ENCODE measurements around the gene FSIP2. TPM values are rescaled to one million over a fixed set of nuclear protein-coding genes. Genes with fewer than 3 reads are reported as not detected.

FSIP2 gene
- total RNA-seq, 1 donor from 2014 or later = 1.0 TPM

DNA sequence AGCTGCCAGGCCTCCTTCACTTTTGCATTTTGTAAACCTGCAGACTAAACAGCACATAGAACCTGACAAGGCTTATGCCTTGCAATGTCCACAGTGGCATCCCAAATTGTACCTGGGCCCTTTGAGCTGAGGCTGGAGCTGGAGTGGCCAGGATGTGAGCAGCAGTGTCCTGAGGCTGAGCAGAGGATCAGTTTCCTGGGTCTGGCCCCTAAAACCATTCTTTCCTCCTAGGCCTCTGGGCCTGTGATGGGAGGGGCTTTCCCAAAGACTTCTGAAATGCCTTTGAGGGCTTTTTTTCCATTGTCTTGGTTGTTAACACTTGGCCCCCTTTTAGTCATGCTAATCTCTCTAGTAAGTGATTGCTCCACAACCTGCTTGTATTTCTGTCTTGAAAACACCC, 32.8 kb downstream of the FSIP2 start:
- Histone ChIP-seq H3K4me3 (ENCODE audit: low read length in 3 of 3) (no peak overlapping the region), H3K9me3 (ENCODE audit: control insufficient read depth in 3 of 3, low read length in 3 of 3) (peaks cover 4 to 7% (median 6%) of the 10 kb centered on the region in 3 donors), H3K9ac (ENCODE audit: low read depth in 1 of 3, low read length in 3 of 3) (no peak overlapping the region), H3K27ac (ENCODE audit: low read depth, low read length) (no peak overlapping the region), H3K36me3 (ENCODE audit: control insufficient read depth in 3 of 3, insufficient read depth in 3 of 3, low read length in 3 of 3) (no peaks in the 10 kb centered on the region), H3K4me1 (ENCODE audit: control insufficient read depth in 3 of 3, insufficient read depth in 3 of 3, low read length in 3 of 3) (no peaks in the 10 kb centered on the region), H3K27me3 (ENCODE audit: control insufficient read depth in 3 of 3, insufficient read depth in 3 of 3, low read length in 3 of 3) (no peaks in the 10 kb centered on the region)

DNA sequence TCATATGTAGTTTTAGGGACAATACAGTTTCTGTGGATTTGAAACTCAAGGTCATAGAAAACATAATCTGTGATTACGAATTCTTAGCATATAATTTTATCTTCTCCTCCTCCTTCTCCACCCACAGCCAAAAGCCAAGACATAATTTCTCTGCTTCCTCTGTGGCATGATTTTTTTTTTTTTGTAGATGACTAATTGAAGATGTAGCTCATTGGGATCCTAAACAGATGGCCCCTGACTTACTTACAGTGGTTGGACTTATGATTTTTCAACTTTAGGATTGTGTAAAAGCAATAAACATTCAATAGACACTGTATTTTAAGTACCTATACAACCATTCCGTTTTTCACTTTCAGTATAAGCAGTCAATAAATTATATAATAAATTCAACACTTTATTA, 42.3 kb downstream of the FSIP2 start:
- no peaks in the 10 kb centered on the region for H3K27me3 ChIP-seq (ENCODE audit: control insufficient read depth in 3 of 3, insufficient read depth in 3 of 3, low read length in 3 of 3)
- no peak overlapping the region for H3K27ac ChIP-seq (ENCODE audit: low read depth, low read length)
- no peak overlapping the region for H3K9ac ChIP-seq (ENCODE audit: low read depth in 1 of 3, low read length in 3 of 3)
- H3K4me1 ChIP-seq (ENCODE audit: control insufficient read depth in 3 of 3, insufficient read depth in 3 of 3, low read length in 3 of 3) = no peaks in the 10 kb centered on the region
- no peaks in the 10 kb centered on the region for H3K9me3 ChIP-seq (ENCODE audit: control insufficient read depth in 3 of 3, low read length in 3 of 3)
- H3K4me3 ChIP-seq (ENCODE audit: low read length in 3 of 3) = no peak overlapping the region
- no peaks in the 10 kb centered on the region for H3K36me3 ChIP-seq (ENCODE audit: control insufficient read depth in 3 of 3, insufficient read depth in 3 of 3, low read length in 3 of 3)

DNA sequence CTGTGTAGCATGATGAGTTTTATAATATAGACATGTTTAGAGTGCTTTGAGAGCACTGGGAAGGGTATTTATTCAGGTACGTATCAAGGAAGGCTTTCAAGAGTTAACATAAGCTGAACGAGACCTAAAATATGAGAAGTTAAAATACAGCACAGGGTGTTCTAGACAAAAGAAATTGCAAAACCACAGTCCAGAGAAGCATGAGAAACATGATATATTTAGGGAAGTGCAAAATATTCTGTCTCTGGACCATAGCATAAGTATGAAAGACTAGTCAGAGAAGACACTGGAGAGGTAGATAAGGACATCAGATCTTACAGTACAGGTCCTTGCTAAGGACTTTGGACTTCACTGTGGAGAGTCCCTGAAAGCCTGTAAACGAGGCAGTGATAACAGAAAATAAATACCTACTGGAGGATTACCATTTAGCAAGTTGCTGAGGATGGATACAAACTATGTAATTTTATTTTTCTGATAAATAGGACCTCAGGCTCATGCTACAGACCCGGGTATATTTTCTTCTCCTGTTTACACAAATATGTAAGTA, 43.7 kb downstream of the FSIP2 start:
- no peaks in the 10 kb centered on the region for H3K36me3 ChIP-seq (ENCODE audit: control insufficient read depth in 3 of 3, insufficient read depth in 3 of 3, low read length in 3 of 3)
- H3K9ac ChIP-seq (ENCODE audit: low read depth in 1 of 3, low read length in 3 of 3) = no peak overlapping the region
- H3K4me3 ChIP-seq (ENCODE audit: low read length in 3 of 3) = no peak overlapping the region
- no peaks in the 10 kb centered on the region for H3K27me3 ChIP-seq (ENCODE audit: control insufficient read depth in 3 of 3, insufficient read depth in 3 of 3, low read length in 3 of 3)
- no peaks in the 10 kb centered on the region for H3K9me3 ChIP-seq (ENCODE audit: control insufficient read depth in 3 of 3, low read length in 3 of 3)
- H3K4me1 ChIP-seq (ENCODE audit: control insufficient read depth in 3 of 3, insufficient read depth in 3 of 3, low read length in 3 of 3) = no peaks in the 10 kb centered on the region
- no peak overlapping the region for H3K27ac ChIP-seq (ENCODE audit: low read depth, low read length)

- no peak overlapping the region for H3K27ac ChIP-seq (ENCODE audit: low read depth, low read length)
- H3K9me3 ChIP-seq (ENCODE audit: control insufficient read depth in 3 of 3, low read length in 3 of 3) = no peaks in the 10 kb centered on the region
- no peak overlapping the region for H3K4me3 ChIP-seq (ENCODE audit: low read length in 3 of 3)
- no peaks in the 10 kb centered on the region for H3K4me1 ChIP-seq (ENCODE audit: control insufficient read depth in 3 of 3, insufficient read depth in 3 of 3, low read length in 3 of 3)
- no peaks in the 10 kb centered on the region for H3K27me3 ChIP-seq (ENCODE audit: control insufficient read depth in 3 of 3, insufficient read depth in 3 of 3, low read length in 3 of 3)
- no peaks in the 10 kb centered on the region for H3K36me3 ChIP-seq (ENCODE audit: control insufficient read depth in 3 of 3, insufficient read depth in 3 of 3, low read length in 3 of 3)
- H3K9ac ChIP-seq (ENCODE audit: low read depth in 1 of 3, low read length in 3 of 3) = no peak overlapping the region
These were observed 46.6 kb downstream of the FSIP2 start for GRCh38 chr2:185785156-185785555.

DNA sequence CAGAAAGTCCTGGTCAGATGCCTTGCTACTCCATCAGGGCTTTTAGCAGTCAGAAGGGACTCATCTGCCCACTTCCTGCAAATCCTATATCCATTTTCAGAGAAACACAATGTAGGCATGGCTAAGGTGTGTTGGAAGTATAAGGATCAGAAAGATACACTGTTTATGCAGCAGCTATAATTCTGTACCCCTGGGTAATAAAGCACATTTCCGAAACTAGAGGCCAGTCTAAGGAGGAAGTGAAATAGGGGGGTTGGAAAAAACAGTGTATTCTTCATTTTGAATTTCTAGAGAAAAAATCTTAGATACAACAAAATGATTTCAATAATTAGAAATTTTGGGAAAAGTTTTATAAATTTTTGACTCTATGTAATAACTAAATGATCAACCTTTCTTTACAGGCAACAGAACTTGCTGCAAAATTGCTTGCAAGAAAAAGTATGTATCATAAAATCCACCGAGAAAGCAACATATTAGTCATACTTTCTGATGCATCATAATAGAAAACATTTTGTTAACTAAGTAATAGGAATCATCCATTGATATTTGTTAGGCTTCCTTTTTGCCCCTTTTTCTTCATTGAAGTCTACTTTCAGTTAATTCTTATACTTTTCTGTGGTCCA, 47.4 kb downstream of the FSIP2 start:
- no peaks in the 10 kb centered on the region for H3K9me3 ChIP-seq (ENCODE audit: control insufficient read depth in 3 of 3, low read length in 3 of 3)
- H3K27me3 ChIP-seq (ENCODE audit: control insufficient read depth in 3 of 3, insufficient read depth in 3 of 3, low read length in 3 of 3) = no peaks in the 10 kb centered on the region
- H3K36me3 ChIP-seq (ENCODE audit: control insufficient read depth in 3 of 3, insufficient read depth in 3 of 3, low read length in 3 of 3) = no peaks in the 10 kb centered on the region
- no peak overlapping the region for H3K9ac ChIP-seq (ENCODE audit: low read depth in 1 of 3, low read length in 3 of 3)
- H3K27ac ChIP-seq (ENCODE audit: low read depth, low read length) = no peak overlapping the region
- H3K4me1 ChIP-seq (ENCODE audit: control insufficient read depth in 3 of 3, insufficient read depth in 3 of 3, low read length in 3 of 3) = no peaks in the 10 kb centered on the region
- no peak overlapping the region for H3K4me3 ChIP-seq (ENCODE audit: low read length in 3 of 3)

DNA sequence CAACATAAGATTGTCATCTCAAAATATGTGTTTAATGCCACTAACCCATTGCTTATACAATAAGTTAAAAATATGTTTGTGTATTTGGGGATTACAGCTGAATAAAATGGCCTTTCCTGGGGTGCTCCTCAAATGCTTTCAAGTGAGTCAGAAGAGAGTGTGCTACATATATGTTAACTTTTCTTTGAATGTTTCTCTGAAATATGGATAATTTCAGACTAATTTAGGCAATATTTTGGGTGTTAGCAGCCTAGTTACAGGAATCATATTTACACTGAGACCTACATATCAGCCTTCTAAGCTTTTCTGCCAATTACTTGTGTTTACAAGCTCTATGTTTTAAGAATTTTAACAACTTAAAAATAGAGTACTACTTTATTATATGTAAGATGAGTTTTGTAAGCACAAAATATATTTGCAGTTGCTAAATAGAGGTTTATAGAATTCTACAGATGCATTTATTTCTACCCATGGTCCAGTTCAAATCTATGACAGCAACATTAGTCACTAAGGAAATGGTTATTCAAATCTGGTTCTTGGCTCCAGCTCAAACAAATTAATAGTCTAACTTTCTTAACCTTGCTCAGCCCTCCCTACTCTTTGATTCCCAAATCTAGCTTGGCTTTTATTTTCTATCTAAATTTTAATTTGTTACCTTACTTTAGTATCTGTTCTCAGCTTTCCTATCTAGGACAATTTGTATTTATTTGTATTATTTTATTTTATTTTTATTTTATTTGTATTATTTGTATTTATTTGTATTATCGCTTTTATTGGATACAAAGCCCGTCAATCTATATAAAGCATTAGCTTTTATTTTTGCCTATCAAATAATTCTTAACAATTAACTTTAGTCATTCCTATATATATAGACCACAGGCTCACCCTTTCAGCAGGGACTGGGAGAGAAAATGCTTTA, 48.9 kb downstream of the FSIP2 start:
- no peaks in the 10 kb centered on the region for H3K4me1 ChIP-seq (ENCODE audit: control insufficient read depth in 3 of 3, insufficient read depth in 3 of 3, low read length in 3 of 3)
- no peaks in the 10 kb centered on the region for H3K9me3 ChIP-seq (ENCODE audit: control insufficient read depth in 3 of 3, low read length in 3 of 3)
- H3K36me3 ChIP-seq (ENCODE audit: control insufficient read depth in 3 of 3, insufficient read depth in 3 of 3, low read length in 3 of 3) = no peaks in the 10 kb centered on the region
- H3K9ac ChIP-seq (ENCODE audit: low read depth in 1 of 3, low read length in 3 of 3) = no peak overlapping the region
- H3K4me3 ChIP-seq (ENCODE audit: low read length in 3 of 3) = no peak overlapping the region
- H3K27ac ChIP-seq (ENCODE audit: low read depth, low read length) = no peak overlapping the region
- H3K27me3 ChIP-seq (ENCODE audit: control insufficient read depth in 3 of 3, insufficient read depth in 3 of 3, low read length in 3 of 3) = no peaks in the 10 kb centered on the region

DNA sequence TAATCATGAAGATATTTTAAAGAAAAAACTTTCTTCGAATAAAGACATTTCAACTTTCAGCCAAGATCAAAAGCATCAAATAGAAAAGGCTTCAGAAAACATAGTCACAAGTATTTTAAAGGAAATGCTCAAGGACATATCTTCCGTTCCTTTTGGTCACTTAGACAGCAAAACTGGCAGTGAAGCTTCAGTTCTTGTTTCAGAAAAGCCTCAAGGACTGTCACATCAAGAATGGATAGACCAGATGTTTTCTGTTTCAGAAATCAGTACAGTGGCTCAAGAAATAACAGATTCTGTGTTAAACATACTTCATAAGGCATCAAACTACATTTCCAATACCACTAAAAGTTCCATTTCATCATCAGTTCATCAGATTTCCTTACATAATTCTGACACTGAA, 51.8 kb downstream of the FSIP2 start:
- no peaks in the 10 kb centered on the region for H3K9me3 ChIP-seq (ENCODE audit: control insufficient read depth in 3 of 3, low read length in 3 of 3)

GRCh38 chr2:185793532-185794345, 55.1 kb downstream of the FSIP2 start:
- Histone ChIP-seq H3K4me3 (ENCODE audit: low read length in 3 of 3) (no peak overlapping the region), H3K36me3 (ENCODE audit: control insufficient read depth in 3 of 3, insufficient read depth in 3 of 3, low read length in 3 of 3) (no peaks in the 10 kb centered on the region), H3K27ac (ENCODE audit: low read depth, low read length) (no peak overlapping the region), H3K9me3 (ENCODE audit: control insufficient read depth in 3 of 3, low read length in 3 of 3) (no peaks in the 10 kb centered on the region), H3K9ac (ENCODE audit: low read depth in 1 of 3, low read length in 3 of 3) (no peak overlapping the region), H3K27me3 (ENCODE audit: control insufficient read depth in 3 of 3, insufficient read depth in 3 of 3, low read length in 3 of 3) (no peaks in the 10 kb centered on the region), H3K4me1 (ENCODE audit: control insufficient read depth in 3 of 3, insufficient read depth in 3 of 3, low read length in 3 of 3) (no peaks in the 10 kb centered on the region)

More for the DNA sequence above, 51.8 kb downstream of the FSIP2 start:
- Histone ChIP-seq H3K36me3 (ENCODE audit: control insufficient read depth in 3 of 3, insufficient read depth in 3 of 3, low read length in 3 of 3) (no peaks in the 10 kb centered on the region), H3K27ac (ENCODE audit: low read depth, low read length) (no peak overlapping the region), H3K4me3 (ENCODE audit: low read length in 3 of 3) (no peak overlapping the region), H3K4me1 (ENCODE audit: control insufficient read depth in 3 of 3, insufficient read depth in 3 of 3, low read length in 3 of 3) (no peaks in the 10 kb centered on the region), H3K27me3 (ENCODE audit: control insufficient read depth in 3 of 3, insufficient read depth in 3 of 3, low read length in 3 of 3) (no peaks in the 10 kb centered on the region), H3K9ac (ENCODE audit: low read depth in 1 of 3, low read length in 3 of 3) (no peak overlapping the region)

- Histone ChIP-seq H3K4me3 (ENCODE audit: low read length in 3 of 3) (no peak overlapping the region), H3K27ac (ENCODE audit: low read depth, low read length) (no peak overlapping the region), H3K4me1 (ENCODE audit: control insufficient read depth in 3 of 3, insufficient read depth in 3 of 3, low read length in 3 of 3) (no peaks in the 10 kb centered on the region), H3K9ac (ENCODE audit: low read depth in 1 of 3, low read length in 3 of 3) (no peak overlapping the region), H3K9me3 (ENCODE audit: control insufficient read depth in 3 of 3, low read length in 3 of 3) (no peaks in the 10 kb centered on the region), H3K36me3 (ENCODE audit: control insufficient read depth in 3 of 3, insufficient read depth in 3 of 3, low read length in 3 of 3) (no peaks in the 10 kb centered on the region), H3K27me3 (ENCODE audit: control insufficient read depth in 3 of 3, insufficient read depth in 3 of 3, low read length in 3 of 3) (no peaks in the 10 kb centered on the region)
These were observed 58.2 kb downstream of the FSIP2 start for GRCh38 chr2:185796758-185797157.

All from skeletal muscle tissue (tissue), 4 donors.